GM10248 (cell line): ENCODE results near the gene SLC8A3.

Experiments
- CTCF ChIA-PET: fragments of 300-600 bp; sonication (Branson Sonifier 250); formaldehyde crosslinking; extraction: SDS; loops from one replicate; lab custom pipeline; 2021; ENCODE audit warnings: antibody characterized with exemption; lab: Yijun Ruan, JAX
- POLR2A ChIA-PET: fragments of 350-650 bp; sonication (Branson Sonifier 250); formaldehyde crosslinking; extraction: SDS; loops from one replicate; lab custom pipeline; 2020; ENCODE audit warnings: antibody characterized with exemption; lab: Yijun Ruan, JAX
- DNase-seq: peaks from one replicate; pipeline ENCODE4 v3.0.0; 2012; ENCODE audit errors: extremely low spot score
- CTCF ChIP-seq: IDR thresholded peaks from 2 replicates; pipeline ENCODE4 v1.5.1; 2012; ENCODE audit warnings: mild to moderate bottlenecking, low read depth; ENCODE audit errors: extremely low read depth, missing control alignments, control extremely low read depth

Gene SLC8A3

GRCh38 chr14:70002589-70003346 is 186.0 kb downstream of the SLC8A3 start:
- DNase-seq, result no peak
- CTCF ChIA-PET, result interaction anchor here (1.0 to 2.9 kb wide), 3 partner anchors 10 to 28 kb away, joined by 3 to 26 read pairs (median 4); no protein-coding TSS in a partner anchor
- no peak for TF ChIP-seq CTCF
- POLR2A ChIA-PET, result no interaction called here

GRCh38 chr14:70000601-70001000 is 188.2 kb downstream of the SLC8A3 start:
- POLR2A ChIA-PET, result no interaction called here
- TF ChIP-seq CTCF, result no peak
- CTCF ChIA-PET, result interaction anchor here (1.4 to 2.9 kb wide), 3 partner anchors 8 to 27 kb away, joined by 6 to 26 read pairs (median 10); no protein-coding TSS in a partner anchor
- DNase-seq, result peak; percentile 28

- TF ChIP-seq CTCF, result no peak
- ChIA-PET POLR2A (no interaction called here), CTCF (interaction anchor here (0.9 to 1.8 kb wide), 2 partner anchors 9 to 59 kb away, joined by 3 to 10 read pairs; no protein-coding TSS in a partner anchor)
- no peak for DNase-seq
Measured at GRCh38 chr14:69999261-69999674, 189.5 kb downstream of the SLC8A3 start.

- POLR2A ChIA-PET, result no interaction called here
- CTCF ChIA-PET, result interaction anchor here (1.0 to 1.4 kb wide), 2 partner anchors 15 to 31 kb away, joined by 3 to 6 read pairs; no protein-coding TSS in a partner anchor
- no peak for DNase-seq
- TF ChIP-seq CTCF, result no peak
Measured at GRCh38 chr14:69997849-69998248, 190.9 kb downstream of the SLC8A3 start.

DNA sequence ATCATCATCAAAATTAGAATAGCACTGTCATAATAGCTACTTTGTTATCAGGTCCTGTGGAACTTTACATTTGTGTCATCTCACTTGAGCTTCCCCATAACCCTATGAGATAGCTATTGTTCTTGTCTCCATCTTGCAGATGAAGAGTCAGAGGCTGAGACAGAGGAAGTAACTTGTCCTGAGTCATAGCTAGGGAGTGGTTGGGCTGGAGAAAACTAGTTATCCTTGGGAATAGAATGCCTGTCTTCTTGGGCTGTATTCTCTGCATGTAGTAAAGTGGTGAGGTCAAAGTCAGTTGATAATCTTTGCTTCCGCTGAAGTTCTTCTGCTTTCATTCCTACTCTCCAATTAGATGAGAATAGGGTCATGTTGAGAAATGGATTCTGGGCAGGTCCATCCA is 192.5 kb downstream of the SLC8A3 start:
- POLR2A ChIA-PET, result no interaction called here
- CTCF ChIA-PET, result interaction anchor here (1.2 kb wide), 1 partner anchor 16 kb away, joined by 3 read pairs; no protein-coding TSS in a partner anchor

More for the DNA sequence above, 192.5 kb downstream of the SLC8A3 start:
- no peak for DNase-seq
- no peak for TF ChIP-seq CTCF
